ENCODE results near the gene FYB2. TPM values are rescaled to one million over a fixed set of nuclear protein-coding genes. Genes with fewer than 3 reads are reported as not detected.

FYB2 gene
- total RNA-seq, 1 experiment from 2014 or later, result not detected

DNA sequence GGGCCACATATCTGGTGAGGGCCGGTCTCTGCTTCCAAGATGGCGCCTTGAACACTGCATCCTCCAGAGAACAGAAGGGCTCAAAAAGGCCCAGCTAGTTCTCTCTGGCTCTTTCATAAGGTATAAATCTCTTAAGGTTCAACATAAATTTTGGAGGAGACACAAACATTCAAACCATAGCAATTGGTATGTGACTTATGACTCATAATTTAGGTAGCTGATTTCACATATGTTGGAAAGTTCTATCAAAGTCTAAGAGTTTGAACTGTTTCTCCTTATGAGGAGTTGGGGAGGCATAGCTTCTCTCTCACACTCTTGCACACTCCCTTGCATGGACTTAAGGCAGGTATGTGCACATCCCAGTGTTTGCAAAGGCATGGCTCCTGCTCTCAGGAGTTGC is 5.1 kb upstream of the FYB2 start:
- Histone ChIP-seq H3K4me3 (ENCODE audit: insufficient read depth, low read depth, low read length) (no peak overlapping the region), H3K36me3 (replicated peaks; ENCODE audit: control insufficient read depth, insufficient read depth, low read length) (no peaks in the 10 kb centered on the region), H3K27me3 (ENCODE audit: control insufficient read depth, insufficient read depth, low read length) (no peaks in the 10 kb centered on the region; the same call in 1 of the 2 replicates)
- no peak for DNase-seq

DNA sequence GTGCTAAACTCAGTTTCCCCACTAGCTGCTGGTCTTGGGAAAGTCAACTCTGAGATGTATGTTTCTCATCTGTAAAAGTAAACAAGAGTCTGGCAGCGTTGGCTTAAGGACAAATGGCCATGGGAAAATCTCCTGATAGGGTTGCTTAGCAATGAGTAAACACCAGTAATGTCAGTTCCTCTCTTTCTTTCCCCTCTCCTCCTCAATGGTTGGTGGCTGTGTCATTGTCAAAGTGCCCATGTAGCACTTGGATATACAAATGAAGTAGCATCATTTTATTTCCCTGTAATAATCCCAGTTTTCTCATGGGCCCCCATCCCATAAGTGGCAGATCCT is 2.2 kb upstream of the FYB2 start:
- no peak for DNase-seq
- H3K27me3 ChIP-seq (ENCODE audit: control insufficient read depth, insufficient read depth, low read length), result no peaks in the 10 kb centered on the region; the same call in 1 of the 2 replicates
- no peaks in the 10 kb centered on the region for H3K36me3 ChIP-seq (replicated peaks; ENCODE audit: control insufficient read depth, insufficient read depth, low read length)
- H3K4me3 ChIP-seq (ENCODE audit: insufficient read depth, low read depth, low read length), result no peak overlapping the region

DNA sequence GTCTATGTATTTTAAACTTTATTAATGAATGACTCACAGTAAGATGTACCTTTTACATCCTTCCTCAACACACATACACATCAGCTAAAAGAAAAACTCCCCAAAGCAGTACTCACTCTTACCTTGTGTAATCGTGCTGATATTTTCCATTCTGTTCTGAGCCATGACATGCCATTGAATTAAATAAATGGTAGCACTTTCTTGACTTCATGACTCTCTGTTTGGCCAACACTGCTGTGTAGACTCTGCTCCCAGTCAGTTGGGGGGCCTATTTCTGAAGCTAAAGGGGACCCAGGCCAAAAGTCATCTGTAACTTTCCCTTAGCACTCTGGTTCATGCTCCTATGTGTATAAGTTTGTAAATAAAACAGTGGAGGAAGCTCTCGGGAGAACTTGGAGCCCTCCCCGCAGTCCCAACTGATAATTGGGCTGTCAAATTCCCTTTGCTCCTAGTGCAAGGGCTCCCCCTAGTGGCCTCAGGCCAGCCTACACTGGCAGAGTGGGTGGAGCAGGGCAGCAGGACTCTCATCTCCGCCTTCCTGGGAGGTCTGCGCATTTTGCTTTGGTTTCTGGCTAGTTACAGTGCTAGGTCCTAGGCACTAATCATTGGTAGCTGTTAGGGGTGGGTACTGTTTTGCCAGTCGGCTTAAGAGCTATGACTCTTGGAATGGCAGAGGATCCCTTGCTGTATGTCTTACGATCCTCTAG is 1.7 kb upstream of the FYB2 start:
- H3K4me3 ChIP-seq (ENCODE audit: insufficient read depth, low read depth, low read length), result no peak overlapping the region

GRCh38 chr1:56817716-56818463 is 1.3 kb downstream of the FYB2 start:
- H3K36me3 ChIP-seq (replicated peaks; ENCODE audit: control insufficient read depth, insufficient read depth, low read length), result no peaks in the 10 kb centered on the region
- DNase-seq, result no peak
- H3K4me3 ChIP-seq (ENCODE audit: insufficient read depth, low read depth, low read length), result no peak overlapping the region
- no peaks in the 10 kb centered on the region; the same call in 1 of the 2 replicates for H3K27me3 ChIP-seq (ENCODE audit: control insufficient read depth, insufficient read depth, low read length)

More for the DNA sequence above, 1.7 kb upstream of the FYB2 start:
- Histone ChIP-seq H3K36me3 (replicated peaks; ENCODE audit: control insufficient read depth, insufficient read depth, low read length) (no peaks in the 10 kb centered on the region), H3K27me3 (ENCODE audit: control insufficient read depth, insufficient read depth, low read length) (no peaks in the 10 kb centered on the region; the same call in 1 of the 2 replicates)
- peak; percentile 81 for DNase-seq

GRCh38 chr1:56816909-56817308 is 2.3 kb downstream of the FYB2 start:
- no peak for DNase-seq
- H3K36me3 ChIP-seq (replicated peaks; ENCODE audit: control insufficient read depth, insufficient read depth, low read length), result no peaks in the 10 kb centered on the region
- H3K4me3 ChIP-seq (ENCODE audit: insufficient read depth, low read depth, low read length), result no peak overlapping the region
- H3K27me3 ChIP-seq (ENCODE audit: control insufficient read depth, insufficient read depth, low read length), result no peaks in the 10 kb centered on the region; the same call in 1 of the 2 replicates

DNA sequence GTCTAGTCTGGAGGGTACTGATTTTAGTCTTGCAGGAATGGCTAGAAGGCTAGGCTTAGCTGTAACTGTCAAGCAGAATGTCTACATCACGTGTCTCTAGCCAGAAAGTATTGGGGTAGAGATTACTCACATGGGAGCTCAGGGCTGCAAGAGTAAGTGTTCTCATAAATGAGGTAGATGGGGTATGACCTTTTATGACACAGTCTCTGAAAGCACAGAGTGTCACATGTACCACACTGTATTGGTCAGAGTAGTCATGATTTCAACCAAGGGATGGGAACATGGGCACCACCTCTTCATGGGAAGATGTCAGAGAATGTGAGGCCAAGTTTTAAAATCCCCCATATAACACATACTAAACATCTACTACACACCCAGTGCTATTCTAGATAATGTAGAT is 2.9 kb downstream of the FYB2 start:
- Histone ChIP-seq H3K4me3 (ENCODE audit: insufficient read depth, low read depth, low read length) (no peak overlapping the region), H3K36me3 (replicated peaks; ENCODE audit: control insufficient read depth, insufficient read depth, low read length) (no peaks in the 10 kb centered on the region), H3K27me3 (ENCODE audit: control insufficient read depth, insufficient read depth, low read length) (no peaks in the 10 kb centered on the region; the same call in 1 of the 2 replicates)
- DNase-seq, result no peak

GRCh38 chr1:56814205-56814604 is 5.0 kb downstream of the FYB2 start:
- DNase-seq, result no peak
- H3K36me3 ChIP-seq (replicated peaks; ENCODE audit: control insufficient read depth, insufficient read depth, low read length), result no peaks in the 10 kb centered on the region

GRCh38 chr1:56811331-56811730 is 7.9 kb downstream of the FYB2 start:
- no peak for DNase-seq
- Histone ChIP-seq H3K4me3 (ENCODE audit: insufficient read depth, low read depth, low read length) (no peak overlapping the region), H3K27me3 (ENCODE audit: control insufficient read depth, insufficient read depth, low read length) (no peaks in the 10 kb centered on the region), H3K36me3 (replicated peaks; ENCODE audit: control insufficient read depth, insufficient read depth, low read length) (no peaks in the 10 kb centered on the region)

More at GRCh38 chr1:56814205-56814604, 5.0 kb downstream of the FYB2 start:
- Histone ChIP-seq H3K4me3 (ENCODE audit: insufficient read depth, low read depth, low read length) (no peak overlapping the region), H3K27me3 (ENCODE audit: control insufficient read depth, insufficient read depth, low read length) (no peaks in the 10 kb centered on the region)

DNA sequence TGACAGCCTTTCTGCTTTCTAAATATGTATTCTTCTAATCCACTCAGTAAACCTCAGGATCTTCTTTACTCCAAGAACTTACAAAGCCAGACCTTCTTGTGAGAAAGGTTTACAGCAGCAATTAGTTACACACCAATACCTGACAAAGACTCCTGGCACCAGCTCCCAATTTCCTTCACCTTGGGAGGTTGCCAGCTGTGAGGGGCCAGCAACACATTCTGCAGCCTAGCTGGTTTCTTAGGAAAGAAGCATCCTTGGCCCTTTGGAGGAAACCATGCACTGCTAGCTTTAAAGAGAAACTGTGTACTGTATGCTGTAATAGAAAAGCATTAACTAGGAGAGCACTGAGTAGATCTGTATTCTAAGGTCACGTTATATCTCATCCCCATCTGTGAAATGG is 10.8 kb downstream of the FYB2 start:
- no peak for DNase-seq
- Histone ChIP-seq H3K36me3 (replicated peaks; ENCODE audit: control insufficient read depth, insufficient read depth, low read length) (no peaks in the 10 kb centered on the region), H3K27me3 (ENCODE audit: control insufficient read depth, insufficient read depth, low read length) (no peaks in the 10 kb centered on the region), H3K4me3 (ENCODE audit: insufficient read depth, low read depth, low read length) (no peak overlapping the region)

DNA sequence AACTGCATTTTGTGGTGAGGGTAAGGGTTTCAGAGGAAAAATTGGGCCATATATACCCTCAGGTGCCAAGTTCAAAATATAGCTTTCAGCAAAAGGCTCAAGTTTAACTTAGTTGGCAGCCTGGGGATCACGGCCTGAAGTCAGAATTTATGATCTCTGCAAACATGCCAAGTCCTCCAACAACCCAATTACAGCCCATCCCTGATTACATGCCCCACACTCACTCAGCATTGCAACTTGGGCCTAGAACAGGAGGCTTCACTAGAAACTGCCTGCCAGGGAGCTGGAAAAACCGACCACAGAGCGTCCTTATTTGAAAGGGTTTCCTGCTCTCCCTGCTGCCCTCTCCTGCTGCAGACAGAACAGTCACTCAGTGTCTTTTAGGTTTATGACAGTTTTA is 12.4 kb downstream of the FYB2 start:
- no peaks in the 10 kb centered on the region for H3K36me3 ChIP-seq (replicated peaks; ENCODE audit: control insufficient read depth, insufficient read depth, low read length)
- DNase-seq, result no peak

DNA sequence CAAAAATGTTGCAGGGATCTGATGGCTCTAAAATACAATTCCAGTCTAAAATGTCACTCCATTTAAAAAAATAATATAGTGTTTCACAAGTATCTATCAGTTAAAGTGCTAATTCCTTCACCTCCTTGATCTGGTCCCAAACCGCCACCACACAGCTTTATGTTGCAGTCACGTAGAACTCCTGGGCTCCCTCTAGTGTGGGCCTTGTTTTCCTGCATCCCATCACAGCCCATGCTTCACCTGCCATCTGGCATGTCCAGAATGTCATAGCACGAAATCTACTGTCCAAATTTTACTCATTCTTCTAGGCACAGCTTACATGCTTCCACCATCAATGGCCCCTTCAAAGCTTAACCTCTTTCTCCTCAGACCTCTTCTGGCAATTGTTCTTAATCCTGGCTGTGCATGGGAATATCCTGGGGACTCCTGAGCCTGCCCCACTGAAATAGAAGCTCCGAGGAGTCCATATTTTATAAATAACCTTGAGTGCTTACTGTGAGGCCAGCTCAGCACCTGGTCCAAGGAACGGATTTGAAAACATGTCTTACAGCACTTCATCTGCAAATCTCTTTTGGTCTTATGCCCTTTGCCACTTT is 15.5 kb downstream of the FYB2 start:
- no peaks in the 10 kb centered on the region for H3K36me3 ChIP-seq (replicated peaks; ENCODE audit: control insufficient read depth, insufficient read depth, low read length)
- H3K27me3 ChIP-seq (ENCODE audit: control insufficient read depth, insufficient read depth, low read length), result no peaks in the 10 kb centered on the region
- peak; percentile 34 for DNase-seq
- no peak overlapping the region for H3K4me3 ChIP-seq (ENCODE audit: insufficient read depth, low read depth, low read length)

More for the DNA sequence above, 12.4 kb downstream of the FYB2 start:
- Histone ChIP-seq H3K4me3 (ENCODE audit: insufficient read depth, low read depth, low read length) (no peak overlapping the region), H3K27me3 (ENCODE audit: control insufficient read depth, insufficient read depth, low read length) (no peaks in the 10 kb centered on the region)

- Histone ChIP-seq H3K36me3 (replicated peaks; ENCODE audit: control insufficient read depth, insufficient read depth, low read length) (no peaks in the 10 kb centered on the region), H3K27me3 (ENCODE audit: control insufficient read depth, insufficient read depth, low read length) (no peaks in the 10 kb centered on the region; the same call in 1 of the 2 replicates), H3K4me3 (ENCODE audit: insufficient read depth, low read depth, low read length) (no peak overlapping the region)
- no peak for DNase-seq
Observed at GRCh38 chr1:56799605-56800400, 19.4 kb downstream of the FYB2 start.

GRCh38 chr1:56798053-56798471 is 21.1 kb downstream of the FYB2 start:
- H3K4me3 ChIP-seq (ENCODE audit: insufficient read depth, low read depth, low read length), result no peak overlapping the region
- no peaks in the 10 kb centered on the region; the same call in 1 of the 2 replicates for H3K27me3 ChIP-seq (ENCODE audit: control insufficient read depth, insufficient read depth, low read length)
- peak; percentile 6 for DNase-seq
- no peaks in the 10 kb centered on the region for H3K36me3 ChIP-seq (replicated peaks; ENCODE audit: control insufficient read depth, insufficient read depth, low read length)

DNA sequence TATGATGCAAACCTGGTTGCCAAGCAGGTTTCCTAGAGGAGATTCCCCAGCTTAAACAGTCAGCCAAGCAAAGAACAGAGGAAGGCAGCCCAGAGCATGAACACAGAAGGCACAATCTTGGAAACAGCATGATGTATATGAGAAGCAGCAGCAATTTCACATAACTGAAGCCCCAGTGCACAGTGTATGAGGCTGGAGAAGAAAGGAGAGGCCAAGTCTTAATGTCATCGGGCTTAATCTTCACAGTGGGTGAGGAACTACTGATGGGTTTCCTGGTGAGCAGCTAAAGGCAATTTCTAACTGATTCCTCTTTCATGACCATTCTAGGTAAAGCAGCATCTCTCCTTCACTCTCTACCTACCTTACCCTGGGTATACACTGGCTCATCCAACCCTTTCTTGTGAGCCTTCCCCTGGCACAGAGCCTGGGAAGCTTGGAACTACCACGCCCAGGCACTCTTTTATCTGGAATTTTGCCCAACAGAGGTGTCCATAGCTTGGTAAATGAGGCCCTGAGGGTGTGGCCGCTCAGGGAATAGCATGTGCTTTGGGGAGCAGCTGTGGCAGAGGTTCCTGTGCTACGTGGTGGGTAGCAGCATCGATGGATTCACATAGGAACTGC is 22.0 kb downstream of the FYB2 start:
- DNase-seq, result no peak
- H3K36me3 ChIP-seq (replicated peaks; ENCODE audit: control insufficient read depth, insufficient read depth, low read length), result no peaks in the 10 kb centered on the region
- H3K27me3 ChIP-seq (ENCODE audit: control insufficient read depth, insufficient read depth, low read length), result no peaks in the 10 kb centered on the region; the same call in 1 of the 2 replicates
- no peak overlapping the region for H3K4me3 ChIP-seq (ENCODE audit: insufficient read depth, low read depth, low read length)

All from H7 (cell line).